Skin of body (tissue), 2 donors: Measurements from ENCODE around the gene DIAPH2. TPM values are rescaled to one million over a fixed set of nuclear protein-coding genes. Genes with fewer than 3 reads are reported as not detected.

Source experiments
- DNase-seq: peaks from one replicate; lab custom pipeline; 2025; lab: John Stamatoyannopoulos, UW
- total RNA-seq: library from RNA; depleted of rRNA; stranded (reverse); fragments of >200 nt; gene quantifications from one replicate; pipeline ENCODE4 v1.2.3, GENCODE V29; 2014

The DIAPH2 gene
- total RNA-seq, 1 donor from 2014 or later = 24.5 TPM

DNA sequence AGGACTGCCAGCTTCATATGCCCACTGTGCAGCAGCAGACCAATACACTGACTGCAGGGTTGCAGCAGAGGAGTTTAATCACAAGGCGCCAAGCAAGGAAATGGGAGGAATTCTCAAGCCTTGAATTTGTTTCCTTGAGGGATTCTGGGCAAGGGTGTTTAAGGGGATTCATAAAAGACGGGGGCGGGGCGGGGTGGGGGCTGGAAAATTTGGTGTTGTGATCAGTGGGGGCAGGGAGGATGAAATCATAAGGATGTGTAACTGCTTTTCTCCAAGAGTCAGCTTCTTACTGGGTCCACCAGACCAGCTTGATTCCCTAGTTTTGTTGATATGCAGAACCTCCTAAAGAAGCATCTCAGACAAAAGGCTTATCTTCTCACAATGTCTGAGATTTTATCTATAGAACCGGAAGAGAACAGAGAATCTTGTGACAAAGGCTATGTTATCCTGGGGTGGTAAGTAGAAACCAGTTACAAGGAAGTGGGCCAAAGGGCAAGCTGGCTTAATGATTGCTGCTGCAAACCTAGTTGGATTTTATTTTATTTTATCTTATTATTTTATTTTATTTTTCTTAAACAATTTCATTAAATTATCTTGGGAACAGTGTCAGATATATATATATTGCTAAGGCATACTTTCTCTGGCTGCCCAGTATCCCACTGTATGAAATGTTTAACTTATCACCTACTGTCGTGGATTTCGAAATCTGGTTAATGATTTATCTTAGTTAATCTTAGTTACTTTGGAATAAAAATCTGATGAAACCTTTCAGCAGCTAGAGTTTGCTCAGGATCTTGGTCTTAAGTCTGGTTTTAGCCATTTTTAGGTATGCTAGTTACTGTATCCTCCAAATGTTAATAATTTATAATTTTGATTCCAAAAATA, 475.5 kb downstream of the DIAPH2 start:
- DNase-seq = no peak

DNA sequence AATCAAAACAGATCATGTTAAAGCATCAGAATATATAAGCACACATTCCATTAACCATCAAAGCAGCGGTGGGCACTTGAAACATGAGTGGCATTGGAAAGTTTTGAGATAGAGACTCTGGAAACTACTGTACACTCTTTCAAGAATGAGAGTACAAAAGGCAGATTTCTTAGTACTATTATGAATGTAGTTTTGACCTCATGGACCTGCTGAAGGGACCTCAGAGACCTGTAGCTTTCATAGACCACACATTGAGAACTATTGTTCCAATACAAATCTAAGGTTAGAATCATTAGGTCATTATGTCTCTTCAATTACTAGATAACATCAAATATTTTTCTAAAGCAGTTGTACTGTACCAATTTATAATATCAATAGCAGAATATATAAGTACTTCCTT, 482.7 kb downstream of the DIAPH2 start:
- no peak for DNase-seq

DNA sequence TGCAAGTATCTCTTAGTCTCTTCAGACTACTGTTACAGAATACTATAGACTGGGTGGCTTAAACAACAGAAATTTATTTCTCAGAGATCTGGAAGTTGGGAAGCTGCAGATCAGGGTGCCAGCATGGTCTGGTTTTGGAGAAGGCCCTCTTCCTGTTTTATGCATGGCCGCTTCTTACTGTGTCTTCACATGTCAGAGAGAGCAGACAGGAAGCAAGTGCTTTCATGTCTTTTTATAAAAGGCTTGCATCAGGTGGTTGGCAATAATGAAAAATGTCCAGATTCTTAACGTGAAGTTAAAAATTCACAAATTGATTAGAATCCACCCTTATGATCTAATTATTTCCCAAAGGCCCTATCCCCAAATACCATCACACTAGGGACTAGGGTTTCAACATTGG, 484.0 kb downstream of the DIAPH2 start:
- DNase-seq = no peak

DNA sequence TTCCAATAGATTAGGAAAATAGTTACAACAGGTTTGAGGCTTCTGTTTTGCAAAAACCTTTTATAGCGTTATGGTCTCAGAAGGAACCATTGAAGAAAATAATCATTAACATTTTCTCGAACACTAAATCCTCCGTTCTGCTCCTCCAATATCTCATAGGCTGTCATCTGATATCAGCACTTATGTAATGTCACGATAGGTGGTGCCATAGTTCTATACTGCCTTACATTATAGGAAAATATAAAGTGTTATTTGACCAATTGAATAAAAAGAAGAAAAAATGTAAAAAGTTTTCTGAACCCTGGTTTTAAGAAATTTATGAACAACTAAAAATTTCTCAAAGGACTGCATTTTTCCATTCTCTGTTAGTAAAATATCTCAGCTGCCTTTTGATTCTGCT, 490.5 kb downstream of the DIAPH2 start:
- DNase-seq = no peak

DNA sequence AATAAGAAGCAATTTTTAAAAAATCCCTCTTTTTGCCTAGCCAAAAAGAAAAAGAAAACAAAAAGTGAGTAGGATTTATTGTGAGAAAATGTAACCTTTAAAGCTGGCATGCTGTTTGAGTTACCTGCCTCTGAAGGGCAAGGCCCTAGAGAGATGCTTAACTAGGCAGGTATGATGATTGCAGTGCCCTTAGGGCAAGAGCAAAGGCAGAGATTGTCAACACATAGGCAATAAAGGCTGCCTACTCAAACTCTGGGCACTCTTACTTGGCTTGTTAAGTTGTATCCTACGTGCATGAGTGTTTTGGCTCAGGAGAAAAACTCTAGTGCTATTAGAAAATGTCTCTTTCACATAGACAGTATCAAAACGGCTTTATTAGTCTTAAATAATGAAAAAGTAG, 505.0 kb downstream of the DIAPH2 start:
- no peak for DNase-seq

DNA sequence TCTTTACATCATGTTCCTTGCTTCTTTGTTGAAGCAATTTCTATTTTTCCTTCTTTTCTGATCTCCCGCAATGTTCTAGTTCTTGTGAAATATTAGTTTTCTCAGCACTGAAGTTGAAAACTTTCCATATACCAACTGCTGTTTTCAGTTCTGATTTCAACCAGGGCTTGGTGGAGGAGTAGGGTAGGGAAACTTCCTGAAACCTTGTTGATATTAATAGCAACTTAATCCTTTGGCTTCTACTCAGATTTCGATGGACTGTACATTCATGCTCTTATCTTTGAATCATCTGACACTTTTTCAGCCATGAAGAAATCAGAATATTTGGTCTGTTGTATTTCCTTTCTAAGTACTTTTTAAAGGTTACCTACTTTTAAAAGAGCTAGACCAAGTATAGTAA, 514.9 kb downstream of the DIAPH2 start:
- no peak for DNase-seq

DNA sequence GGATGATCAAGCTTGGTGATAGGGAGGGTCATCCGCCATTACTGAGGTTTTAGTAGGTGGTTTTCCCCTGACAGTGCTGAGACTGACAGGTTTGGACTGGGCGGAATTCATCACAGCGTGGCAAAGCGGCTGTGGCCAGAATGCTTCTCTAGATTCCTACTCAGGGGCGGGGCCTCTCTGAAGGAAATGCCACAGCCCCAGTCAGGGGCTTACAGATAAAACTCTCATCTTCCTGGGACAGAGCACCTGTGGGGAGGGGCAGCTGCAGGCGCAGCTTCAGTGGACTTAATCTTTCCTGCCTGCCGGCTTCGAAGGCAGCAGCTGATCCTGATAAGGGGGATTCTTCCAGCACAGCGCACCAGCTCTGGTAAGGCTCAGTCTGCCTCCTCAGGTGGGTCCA, 515.8 kb downstream of the DIAPH2 start:
- DNase-seq = no peak

DNA sequence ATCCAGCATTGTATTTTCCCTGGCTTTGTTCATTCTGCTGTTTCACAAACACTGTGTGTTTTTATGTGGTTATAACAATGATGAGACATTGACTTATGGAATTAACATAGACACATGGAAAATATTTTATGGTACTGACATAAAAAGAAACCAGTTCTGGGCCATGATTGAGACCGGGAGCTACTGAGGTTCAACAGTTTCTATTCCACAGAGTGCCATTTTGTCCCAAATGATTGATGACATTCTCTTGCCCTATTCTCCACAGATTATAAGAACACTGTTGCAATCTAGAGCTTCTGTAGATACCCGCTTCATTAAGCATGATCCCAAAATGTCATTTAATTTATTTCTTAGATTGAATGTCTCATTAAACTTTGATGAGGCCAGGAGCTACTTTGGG, 525.9 kb downstream of the DIAPH2 start:
- no peak for DNase-seq

DNA sequence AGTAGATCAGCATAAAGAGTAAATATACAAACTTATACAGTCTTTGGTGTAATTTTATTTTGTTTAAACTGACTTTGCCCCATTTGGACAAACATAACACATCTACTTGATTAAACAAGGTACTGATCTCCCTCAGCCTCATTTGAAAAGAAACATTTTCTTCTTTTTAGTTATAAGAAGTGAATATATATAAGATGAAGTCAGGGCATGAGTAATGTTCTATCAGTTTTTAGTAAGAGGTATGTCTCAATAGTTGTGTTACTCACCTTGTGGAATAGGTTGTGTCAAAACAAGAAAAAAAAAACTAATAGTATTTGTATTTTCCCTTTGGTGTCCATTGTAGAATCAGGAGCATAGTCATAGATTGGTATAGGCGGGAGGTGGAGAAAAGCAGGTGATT, 526.4 kb downstream of the DIAPH2 start:
- no peak for DNase-seq

DNA sequence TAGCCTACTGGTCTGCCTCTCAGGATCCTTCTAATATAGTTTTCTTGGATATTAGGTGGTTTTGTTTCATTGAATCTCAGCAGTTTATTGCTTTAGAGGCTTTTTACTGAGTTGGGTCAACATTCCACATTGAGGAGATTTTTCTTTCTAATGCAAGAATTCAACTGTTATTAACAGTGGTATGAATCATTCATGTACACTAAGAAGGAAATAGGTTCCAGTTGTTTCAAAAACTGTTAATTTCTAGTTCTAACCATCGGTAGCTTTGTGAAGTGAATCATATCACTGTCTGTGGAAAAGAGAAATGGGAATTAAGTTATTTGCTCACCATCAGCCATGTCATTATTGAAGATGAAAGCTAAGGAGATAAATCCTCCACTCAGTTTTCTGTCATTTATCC, 530.5 kb downstream of the DIAPH2 start:
- DNase-seq = no peak

DNA sequence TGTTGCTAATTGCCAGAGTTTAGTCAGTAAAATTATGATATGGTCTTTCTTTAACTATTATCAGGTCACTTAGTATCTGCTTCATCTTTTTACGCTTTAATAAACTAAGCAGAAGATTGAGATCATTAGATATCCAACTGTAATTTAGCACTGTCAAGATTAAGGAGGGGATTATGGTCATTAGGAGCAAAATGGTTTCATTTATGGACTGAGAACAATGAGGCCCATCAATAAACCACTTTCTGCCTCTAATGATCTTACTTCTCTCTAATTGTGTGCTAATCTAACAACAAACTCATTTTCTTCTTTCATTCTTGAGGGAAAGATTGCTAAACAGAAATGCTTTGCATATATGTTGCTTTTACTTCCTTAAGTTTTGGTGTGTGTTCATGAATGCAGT, 539.5 kb downstream of the DIAPH2 start:
- no peak for DNase-seq

DNA sequence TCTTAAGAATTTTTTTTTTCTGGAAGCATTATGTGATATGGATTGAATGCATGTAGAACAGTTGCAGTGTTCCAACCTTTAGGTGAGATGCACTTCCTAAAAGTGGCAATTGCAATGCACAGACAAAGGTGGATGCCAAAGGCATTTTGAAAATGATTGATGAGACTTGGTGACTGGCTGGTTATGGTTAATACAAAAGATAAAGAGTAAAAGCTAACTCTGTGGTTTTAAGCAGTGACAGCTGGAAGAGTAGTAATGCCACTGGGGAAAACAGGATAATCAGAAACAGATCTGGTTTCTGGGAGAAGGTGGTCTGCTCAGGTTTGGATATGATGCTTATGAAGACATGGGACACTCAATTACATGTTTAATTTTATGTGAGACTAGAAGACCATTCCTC, 544.7 kb downstream of the DIAPH2 start:
- no peak for DNase-seq

DNA sequence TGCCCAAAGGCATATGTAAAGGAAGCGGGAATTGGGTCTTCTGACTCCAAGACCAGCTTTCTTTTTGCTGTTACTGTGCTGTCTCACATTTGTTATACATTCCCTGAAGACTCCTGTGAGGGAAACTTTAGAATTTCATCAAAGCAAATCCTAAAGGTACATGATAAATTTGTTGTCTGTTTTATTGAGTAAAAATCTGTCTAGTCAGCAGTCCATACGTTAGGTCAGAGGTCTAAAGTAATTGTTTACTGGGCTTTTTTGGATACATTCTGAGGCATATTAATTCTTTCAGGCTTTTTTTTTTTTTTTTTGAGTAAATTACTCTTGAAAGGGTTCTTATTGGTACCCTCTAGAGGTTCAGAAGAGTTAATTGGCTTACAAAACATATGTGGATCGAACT, 546.3 kb downstream of the DIAPH2 start:
- DNase-seq = no peak

DNA sequence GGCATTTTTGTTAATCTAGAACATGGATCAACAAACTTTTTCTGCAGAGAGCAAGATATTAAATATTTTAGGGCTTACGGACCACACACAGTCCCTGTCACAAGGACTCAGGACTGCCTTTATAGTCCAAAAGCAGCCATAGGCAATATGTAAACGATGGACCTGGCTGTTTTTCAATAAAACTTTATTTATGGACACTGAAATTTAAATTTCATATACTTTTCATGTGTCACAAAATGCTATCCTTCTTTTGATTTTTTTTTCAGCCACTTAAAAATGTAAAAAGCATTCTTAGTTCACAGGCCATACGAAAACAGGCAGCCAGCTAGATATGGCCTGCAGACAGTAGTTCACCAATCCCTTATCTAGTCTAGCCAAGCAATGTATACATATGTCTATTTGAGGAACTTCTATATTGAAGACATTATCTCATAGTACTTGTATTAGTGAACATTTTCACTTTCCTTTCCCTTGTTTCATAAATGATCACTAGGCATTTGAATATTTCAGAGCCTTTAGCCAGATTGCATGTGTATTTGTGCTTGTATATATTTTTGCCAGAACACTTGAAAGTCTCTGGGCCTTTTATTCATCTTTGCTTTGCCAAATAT, 549.9 kb downstream of the DIAPH2 start:
- no peak for DNase-seq

DNA sequence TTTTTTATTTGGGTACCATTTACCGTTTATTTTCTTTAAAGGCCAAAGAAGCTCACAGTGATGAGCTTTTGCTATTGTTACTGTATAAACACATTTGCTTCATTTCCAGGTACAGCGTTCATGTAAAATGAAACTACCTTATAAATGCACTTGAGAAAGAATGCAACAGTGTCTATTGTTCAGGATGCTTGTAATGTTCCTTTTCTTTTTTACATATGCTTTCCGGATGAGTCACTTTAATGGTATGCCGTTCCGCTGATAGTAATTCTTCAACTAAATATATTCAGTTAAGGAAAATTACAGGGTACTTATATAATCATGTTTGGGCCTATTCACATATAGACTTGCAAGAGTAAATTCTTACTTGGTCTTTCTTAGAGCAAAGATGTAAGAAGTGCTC, 554.0 kb downstream of the DIAPH2 start:
- DNase-seq = no peak

DNA sequence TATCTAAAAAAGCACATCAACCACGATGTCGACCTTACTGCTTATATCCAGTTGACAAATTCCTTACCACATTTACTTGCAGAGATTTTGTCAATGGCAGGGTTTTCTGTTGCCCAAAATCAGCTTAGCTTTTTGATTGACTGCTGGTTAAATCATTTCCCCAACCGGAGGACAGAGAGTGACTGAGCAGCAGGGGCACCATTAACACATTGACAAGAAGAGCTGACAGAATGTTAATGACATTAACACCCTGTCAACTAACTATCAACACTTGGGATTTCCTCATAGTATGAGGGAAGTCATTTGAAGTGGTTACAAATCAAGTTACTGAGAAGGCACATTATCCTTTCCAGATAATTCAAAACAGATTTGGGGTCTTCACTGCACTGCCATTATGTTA, 567.5 kb downstream of the DIAPH2 start:
- DNase-seq = no peak

DNA sequence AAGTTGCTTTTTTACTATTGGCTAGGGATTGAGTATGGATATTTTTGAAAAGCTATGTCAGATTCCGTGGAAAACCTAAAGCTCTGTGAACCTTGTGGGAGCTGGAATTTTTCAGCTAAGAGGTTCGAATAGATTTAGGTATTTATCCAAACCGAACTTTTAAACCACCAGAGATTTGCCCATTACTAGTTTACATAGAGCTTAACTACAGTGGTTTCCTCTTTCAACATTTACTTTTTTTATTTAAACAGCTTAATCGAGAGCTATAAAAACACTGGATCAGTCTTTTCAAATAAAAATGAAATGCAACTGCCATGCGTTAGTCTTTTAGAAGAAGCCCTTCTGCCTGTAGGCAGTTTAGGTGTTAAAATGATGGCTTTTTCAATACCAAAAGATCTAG, 576.0 kb downstream of the DIAPH2 start:
- no peak for DNase-seq

DNA sequence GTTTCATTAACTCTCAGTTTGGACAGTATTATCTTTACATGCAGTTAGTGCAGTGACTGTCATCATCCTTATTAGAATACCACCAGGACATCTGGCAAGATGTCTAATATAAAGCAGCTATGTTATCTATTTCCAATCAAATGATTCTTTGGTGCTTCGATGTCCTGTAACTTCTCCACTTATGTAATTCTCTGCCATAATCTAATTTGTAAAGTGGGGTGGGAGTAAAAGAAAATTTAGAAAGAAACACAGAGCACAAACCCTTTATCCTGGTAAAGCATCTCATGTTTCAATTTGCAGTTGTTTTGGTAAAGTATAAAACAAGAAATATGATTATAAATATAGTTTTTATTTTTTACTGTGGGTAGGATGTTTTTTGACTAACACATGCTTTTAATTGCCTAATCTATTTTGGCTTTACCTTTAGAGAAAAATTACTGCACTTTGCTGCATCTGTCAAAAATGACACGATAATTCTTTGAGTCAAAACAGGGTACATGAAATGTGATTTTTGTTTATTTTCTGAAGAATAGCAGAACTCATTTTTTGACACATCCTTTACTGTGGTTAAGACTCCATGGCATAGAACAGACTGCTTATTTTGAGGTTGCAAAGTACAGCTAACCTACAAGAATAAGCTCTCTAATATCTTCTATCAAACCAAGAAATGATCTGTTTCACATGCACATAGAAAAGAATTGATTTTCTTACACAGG, 581.9 kb downstream of the DIAPH2 start:
- DNase-seq = no peak

DNA sequence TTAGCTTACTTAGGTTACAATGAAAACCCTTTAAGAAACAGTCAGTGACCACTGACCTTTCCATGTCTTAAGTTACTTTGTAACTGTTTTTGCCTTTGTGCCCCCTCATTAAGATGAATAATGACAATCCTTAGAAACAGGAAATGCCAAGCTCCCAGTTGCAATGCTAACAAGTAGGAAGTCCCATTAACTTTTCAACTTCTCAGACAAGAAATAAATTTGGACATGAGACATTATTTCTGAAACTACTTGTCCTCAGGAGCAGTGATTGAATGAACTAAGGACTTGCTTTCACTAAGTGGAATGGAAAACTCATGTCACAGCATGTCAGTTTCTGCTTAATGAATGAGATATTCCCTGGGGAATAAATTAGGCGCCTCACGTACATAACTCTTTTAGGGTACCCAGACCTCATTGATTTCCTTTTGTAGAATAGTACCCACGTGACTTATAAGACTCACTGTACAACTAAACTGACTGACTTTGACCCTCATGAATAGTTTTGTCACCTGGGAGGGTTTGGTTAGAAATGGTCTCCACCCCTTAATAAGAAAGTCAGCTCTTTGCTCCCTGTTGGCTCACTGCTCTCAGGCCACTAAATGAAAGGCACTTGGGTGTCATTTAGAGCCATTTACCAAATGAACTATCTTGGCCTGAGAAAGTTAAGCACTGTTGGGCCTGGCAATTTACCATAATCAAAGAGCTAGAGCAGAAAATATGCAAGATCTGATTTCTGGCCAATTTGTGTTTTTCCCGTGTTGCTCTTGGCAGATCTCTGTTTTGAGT, 582.9 kb downstream of the DIAPH2 start:
- DNase-seq = no peak

DNA sequence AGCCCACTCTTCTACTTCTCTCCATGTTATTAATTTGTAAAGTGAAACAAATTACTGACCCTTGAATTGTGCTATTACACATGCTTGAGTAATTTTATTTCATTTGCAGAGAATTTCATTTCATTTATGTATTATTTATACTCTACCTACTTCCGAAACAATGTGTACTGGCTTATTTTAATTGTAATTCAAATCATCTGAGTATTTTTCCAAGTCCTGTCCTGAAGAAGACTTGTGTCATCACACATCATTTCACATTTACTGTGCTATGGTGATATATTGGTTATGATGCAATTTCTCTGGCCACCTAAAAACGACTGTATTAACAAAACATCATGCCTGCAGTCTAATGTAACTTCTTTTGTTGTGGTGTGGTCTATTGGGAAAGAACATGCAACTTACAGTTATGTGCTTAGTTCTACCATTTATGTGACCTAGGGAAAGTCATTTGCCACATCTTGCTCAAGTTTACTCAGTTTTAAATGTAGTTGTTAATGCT, 583.6 kb downstream of the DIAPH2 start:
- DNase-seq = no peak

DNA sequence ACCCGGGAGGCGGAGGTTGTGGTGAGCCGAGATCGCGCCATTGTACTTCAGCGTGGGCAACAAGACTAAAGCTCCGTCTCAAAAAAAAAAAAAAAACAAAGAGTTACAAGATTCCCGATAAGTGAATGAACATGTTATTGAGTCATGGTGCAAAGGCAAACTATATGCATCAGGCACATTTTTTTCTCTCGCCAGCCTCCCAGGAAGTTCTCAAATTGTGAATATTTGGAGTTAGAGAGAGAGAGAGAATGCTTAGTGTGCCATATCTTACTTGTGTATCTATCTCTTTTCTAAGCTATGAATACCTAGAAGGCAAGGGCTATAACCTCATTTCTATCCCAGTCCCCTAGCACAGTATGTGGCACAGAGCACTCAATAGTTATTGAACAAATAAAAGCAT, 599.9 kb downstream of the DIAPH2 start:
- DNase-seq = no peak

DNA sequence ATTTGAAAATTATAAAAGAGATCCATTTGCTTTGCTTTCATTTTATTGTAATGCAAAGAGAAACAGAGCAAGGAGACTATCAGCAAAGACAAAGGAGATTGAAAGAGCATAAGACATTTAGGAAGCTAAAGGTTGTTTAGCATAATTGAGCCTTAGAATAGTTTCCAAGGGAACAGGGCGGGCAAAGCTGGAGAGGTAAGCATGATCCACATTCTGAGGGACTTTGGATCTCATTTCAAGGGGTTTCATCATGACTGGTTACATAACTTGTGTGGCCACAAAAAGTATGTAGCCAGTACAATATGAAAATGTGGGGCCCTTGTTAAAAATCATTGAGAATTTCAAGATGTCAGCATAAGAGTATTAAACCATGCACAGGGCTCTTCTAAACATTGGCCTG, 605.6 kb downstream of the DIAPH2 start:
- no peak for DNase-seq
